Neural cell (in vitro differentiated cells): ENCODE results near the gene TMEM86A. TPM values are rescaled to one million over a fixed set of nuclear protein-coding genes. Genes with fewer than 3 reads are reported as not detected.
A peak's percentile ranks its signal among the peaks of the same experiment; 100 is the strongest.

Experiments used
- H2AFZ ChIP-seq: fragments of 200-600, 300-800 bp; sonication (generic), shearing (Covaris generic); 2 replicates; pipeline ENCODE4 v1.6.0; 2014; ENCODE audit warnings: low read depth, mild to moderate bottlenecking, antibody characterized with exemption, low read length, moderate library complexity
- H3F3A ChIP-seq: fragments of 200-600 bp; shearing (Covaris generic); 2 replicates; pipeline ENCODE4 v1.6.1; 2016; ENCODE audit warnings: mild to moderate bottlenecking, moderate library complexity, mixed read lengths, antibody characterized with exemption, low read length; ENCODE audit not compliant: insufficient read depth, poor library complexity, severe bottlenecking
- H3K27ac ChIP-seq: fragments of 200-600, 300-800 bp; sonication (generic), shearing (Covaris generic); 2 replicates; pipeline ENCODE4 v1.5.1; 2014; ENCODE audit warnings: mild to moderate bottlenecking, low read length, moderate library complexity
- H3K27me3 ChIP-seq: fragments of 300-800, 200-600 bp; sonication (generic), shearing (Covaris generic); 2 replicates; pipeline ENCODE4 v1.6.0; 2014; ENCODE audit warnings: mild to moderate bottlenecking, low read depth, low read length, moderate library complexity; ENCODE audit not compliant: insufficient read depth
- H3K36me3 ChIP-seq: fragments of 300-800, 200-600 bp; sonication (generic), shearing (Covaris generic); 2 replicates; pipeline ENCODE4 v1.5.1; 2014; ENCODE audit warnings: mild to moderate bottlenecking, antibody characterized with exemption, low read length, moderate library complexity; ENCODE audit not compliant: insufficient read depth
- H3K4me2 ChIP-seq: fragments of 300-800, 200-600 bp; sonication (generic), shearing (Covaris generic); 2 replicates; pipeline ENCODE4 v1.6.0; 2014; ENCODE audit warnings: mild to moderate bottlenecking, low read length
- H3K4me3 ChIP-seq: fragments of 300-800, 200-600 bp; sonication (generic), shearing (Covaris generic); 2 replicates; pipeline ENCODE4 v1.5.1; 2014; ENCODE audit warnings: mild to moderate bottlenecking, low read length, moderate library complexity
- H3K79me2 ChIP-seq: fragments of 200-600 bp; shearing (Covaris generic); replicated peaks from 2 replicates; pipeline ENCODE4 v1.6.0; 2014; ENCODE audit warnings: mild to moderate bottlenecking, low read length, moderate library complexity; ENCODE audit not compliant: insufficient read depth
- H3K9ac ChIP-seq: fragments of 300-800, 200-600 bp; sonication (generic), shearing (Covaris generic); 2 replicates; pipeline ENCODE4 v1.6.1; 2016; ENCODE audit warnings: mild to moderate bottlenecking, low read length, mixed read lengths
- H3K9me2 ChIP-seq: fragments of 200-600 bp; shearing (Covaris generic); 2 replicates; pipeline ENCODE4 v1.6.1; 2016; ENCODE audit warnings: mild to moderate bottlenecking, low read length, mixed read lengths; ENCODE audit not compliant: insufficient read depth
- H3K9me3 ChIP-seq: fragments of 200-600, 300-800 bp; sonication (generic), shearing (Covaris generic); 2 replicates; pipeline ENCODE4 v1.6.1; 2016; ENCODE audit warnings: mild to moderate bottlenecking, mixed run types, low read length, moderate library complexity, mixed read lengths
- H4K20me1 ChIP-seq: fragments of 200-600 bp; shearing (Covaris generic); 2 replicates; pipeline ENCODE4 v1.6.1; 2016; ENCODE audit warnings: mild to moderate bottlenecking, mixed run types; ENCODE audit not compliant: insufficient read depth
- CTCF ChIP-seq: fragments of 450-650 bp; IDR thresholded peaks from 2 replicates; pipeline ENCODE4 v1.5.1; 2014; ENCODE audit warnings: antibody characterized with exemption, mild to moderate bottlenecking, moderate library complexity; ENCODE audit not compliant: poor library complexity, severe bottlenecking
- EZH2 ChIP-seq: fragments of 200-600, 300-800 bp; shearing (Covaris generic), sonication (generic); IDR thresholded peaks from 2 replicates; pipeline ENCODE4 v1.6.1; 2014; ENCODE audit warnings: antibody characterized with exemption, low read length, borderline replicate concordance, mild to moderate bottlenecking; ENCODE audit not compliant: insufficient read depth, poor library complexity, severe bottlenecking
- MXI1 ChIP-seq: fragments of 450-650 bp; conservative IDR thresholded peaks from 2 replicates; pipeline ENCODE4 v1.6.1; 2014; ENCODE audit warnings: antibody characterized with exemption, mild to moderate bottlenecking; ENCODE audit not compliant: poor library complexity, severe bottlenecking
- POLR2AphosphoS5 ChIP-seq: IDR thresholded peaks from 2 replicates; pipeline ENCODE4 v1.6.1; 2012
- RAD21 ChIP-seq: fragments of 450-650 bp; conservative IDR thresholded peaks from 2 replicates; pipeline ENCODE4 v1.6.1; 2014; ENCODE audit warnings: antibody characterized with exemption, mild to moderate bottlenecking, moderate library complexity
- REST ChIP-seq: IDR thresholded peaks from 2 replicates; pipeline ENCODE4 v1.6.1; 2012; ENCODE audit warnings: borderline replicate concordance
- TAF1 ChIP-seq: IDR thresholded peaks from 2 replicates; pipeline ENCODE4 v1.6.1; 2012; ENCODE audit warnings: low read depth
- polyA plus RNA-seq: library from polyadenylated mRNA; depleted of rRNA; stranded (reverse); fragments of >200 nt; gene quantifications from 2 replicates; pipeline ENCODE4 v1.2.3, GENCODE V29; 2014

The TMEM86A gene
- polyA plus RNA-seq, 1 donor from 2014 or later: 3.3 TPM

GRCh38 chr11:18699848-18700261, 1.3 kb downstream of the TMEM86A start:
- Histone ChIP-seq H3K9ac (peak overlapping the region; percentile 87), H3K9me2 (no peaks in the 10 kb centered on the region), H3K36me3 (no peaks in the 10 kb centered on the region), H3K27ac (no peak overlapping the region), H4K20me1 (no peaks in the 10 kb centered on the region), H3F3A (no peaks in the 10 kb centered on the region), H3K9me3 (no peaks in the 10 kb centered on the region), H3K4me3 (peak overlapping the region; percentile 85), H3K27me3 (no peaks in the 10 kb centered on the region), H3K4me2 (peak overlapping the region; percentile 58), H3K79me2 (no peaks in the 10 kb centered on the region), H2AFZ (no peak overlapping the region)
- TF ChIP-seq EZH2 (no peak), TAF1 (no peak), POLR2AphosphoS5 (no peak), REST (no peak)

- no peak for TF ChIP-seq MXI1
- no peak for TF ChIP-seq EZH2
- no peak for TF ChIP-seq POLR2AphosphoS5
- TF ChIP-seq CTCF: no peak
- TF ChIP-seq RAD21: no peak
- Histone ChIP-seq H3K27ac (no peak overlapping the region), H3K79me2 (no peaks in the 10 kb centered on the region), H3K9me3 (no peaks in the 10 kb centered on the region), H3K9ac (no peak overlapping the region), H3K27me3 (no peaks in the 10 kb centered on the region), H4K20me1 (no peaks in the 10 kb centered on the region), H2AFZ (no peak overlapping the region), H3K36me3 (no peaks in the 10 kb centered on the region), H3F3A (no peaks in the 10 kb centered on the region), H3K4me2 (no peak overlapping the region), H3K4me3 (no peak overlapping the region), H3K9me2 (no peaks in the 10 kb centered on the region)
These were observed 1.8 kb downstream of the TMEM86A start for GRCh38 chr11:18700375-18700774.

- H3K36me3 ChIP-seq: no peaks in the 10 kb centered on the region
- H3K4me2 ChIP-seq: no peak overlapping the region
- H3K9me3 ChIP-seq: no peaks in the 10 kb centered on the region
- H3K9me2 ChIP-seq: no peaks in the 10 kb centered on the region
- no peak overlapping the region for H2AFZ ChIP-seq
- H3K9ac ChIP-seq: no peak overlapping the region
- no peak overlapping the region for H3K4me3 ChIP-seq
- H3K27me3 ChIP-seq: no peaks in the 10 kb centered on the region
- H3K27ac ChIP-seq: no peak overlapping the region
- no peaks in the 10 kb centered on the region for H3K79me2 ChIP-seq
- H3F3A ChIP-seq: no peaks in the 10 kb centered on the region
- TF ChIP-seq TAF1 (no peak), CTCF (no peak)
- no peaks in the 10 kb centered on the region for H4K20me1 ChIP-seq
These were observed 2.3 kb downstream of the TMEM86A start for GRCh38 chr11:18700872-18701271.
